GM21825 (cell line): ENCODE data around the gene MDGA2.

Experiments
- ATAC-seq: cut with Tn5 transposase; IDR thresholded peaks from one replicate; pipeline ENCODE4 v1.9.1; 2021; ENCODE audit warnings: mild to moderate bottlenecking, moderate library complexity; ENCODE audit not compliant: unreplicated experiment

Gene MDGA2

DNA sequence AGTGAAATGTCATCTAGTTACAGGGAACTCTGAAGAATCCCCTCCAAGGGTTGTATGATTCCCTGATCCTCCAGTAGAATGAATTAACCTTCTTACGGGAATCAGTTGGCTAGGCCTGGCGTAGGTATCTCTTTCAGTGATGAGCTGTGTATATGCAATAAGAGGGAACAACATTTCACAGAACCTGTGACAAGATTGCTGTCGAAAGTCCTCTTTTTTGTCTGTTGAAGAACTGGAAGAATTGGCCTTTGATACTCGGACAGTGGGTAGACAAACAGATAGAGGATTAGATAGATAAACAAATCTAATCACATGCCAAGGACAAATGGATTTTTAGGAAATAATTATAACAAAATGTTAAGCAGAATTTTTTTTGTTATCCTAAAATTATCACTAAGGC lies 184.6 kb downstream of the MDGA2 start:
- no peak for ATAC-seq

GRCh38 chr14:47490353-47490752 lies 185.1 kb downstream of the MDGA2 start:
- no peak for ATAC-seq

DNA sequence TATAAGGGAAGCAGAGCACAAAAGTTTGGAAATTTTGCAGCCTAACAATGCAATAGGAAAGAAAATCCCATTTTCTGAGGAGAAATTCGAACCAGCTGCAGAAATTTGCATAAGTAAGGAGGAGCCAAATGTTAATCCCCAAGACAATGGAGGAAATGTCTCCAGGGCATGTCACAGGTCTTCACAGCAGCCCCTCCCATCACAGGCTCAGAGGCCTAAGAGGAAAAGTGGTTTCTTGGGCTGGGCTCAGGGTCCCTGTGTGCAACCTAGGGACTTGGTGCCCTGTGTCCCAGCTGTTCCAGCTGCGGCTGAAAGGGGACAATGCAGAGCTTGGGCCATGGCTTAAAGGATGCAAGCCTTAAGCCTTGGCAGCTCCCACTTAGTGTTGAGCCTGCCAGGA lies 190.0 kb downstream of the MDGA2 start:
- ATAC-seq = no peak

- ATAC-seq = no peak
These were observed 192.0 kb downstream of the MDGA2 start for GRCh38 chr14:47483449-47483848.

GRCh38 chr14:47471075-47471474 lies 204.3 kb downstream of the MDGA2 start:
- ATAC-seq = no peak

DNA sequence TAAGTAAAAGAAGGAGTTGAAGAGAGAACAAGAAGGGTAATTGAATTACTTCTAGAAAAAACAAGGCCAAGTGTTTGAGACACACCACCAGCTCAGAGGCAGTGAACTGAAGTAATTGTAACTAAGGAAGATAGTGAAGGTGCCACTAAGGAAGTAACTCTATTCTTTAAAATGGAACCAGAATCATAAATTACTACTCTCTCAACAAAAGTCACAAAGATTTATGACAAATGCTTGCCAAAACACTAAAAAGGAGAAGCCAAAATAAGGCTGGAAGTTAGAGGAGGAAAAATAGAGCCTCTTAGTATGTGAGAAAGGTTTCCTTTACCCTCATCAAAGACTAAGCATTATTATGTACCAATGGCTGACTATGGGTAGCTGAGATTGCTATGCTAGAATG lies 208.5 kb downstream of the MDGA2 start:
- ATAC-seq = no peak

- no peak for ATAC-seq
These were observed 221.4 kb downstream of the MDGA2 start for GRCh38 chr14:47454025-47454424.

- ATAC-seq = no peak
These were observed 228.3 kb downstream of the MDGA2 start for GRCh38 chr14:47447076-47447475.

GRCh38 chr14:47442211-47442610 lies 233.2 kb downstream of the MDGA2 start:
- no peak for ATAC-seq

GRCh38 chr14:47439953-47440352 lies 235.5 kb downstream of the MDGA2 start:
- no peak for ATAC-seq

DNA sequence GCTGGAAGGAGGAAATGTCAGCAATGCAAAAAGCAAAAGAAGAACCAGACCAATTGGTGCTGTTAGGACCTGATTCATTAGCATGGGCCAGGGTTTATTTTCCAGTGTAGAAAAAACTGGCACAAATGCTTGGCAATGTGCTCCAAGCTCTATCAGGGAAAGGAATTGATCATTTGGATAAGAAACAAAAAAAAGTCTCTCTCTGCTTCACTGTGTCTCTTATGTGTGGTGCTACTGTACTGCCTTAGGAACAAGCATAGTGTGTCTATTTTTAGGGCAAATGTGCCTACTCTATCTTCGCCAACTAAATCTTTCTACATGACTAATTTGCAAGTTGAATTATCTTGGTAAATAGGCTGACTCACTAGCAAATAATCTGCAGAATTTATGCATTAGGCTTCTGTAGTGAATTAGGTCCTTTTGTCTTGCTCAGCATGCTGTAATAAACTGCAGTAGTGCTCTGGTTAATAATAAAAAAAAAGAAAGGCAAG lies 236.7 kb downstream of the MDGA2 start:
- ATAC-seq = no peak

DNA sequence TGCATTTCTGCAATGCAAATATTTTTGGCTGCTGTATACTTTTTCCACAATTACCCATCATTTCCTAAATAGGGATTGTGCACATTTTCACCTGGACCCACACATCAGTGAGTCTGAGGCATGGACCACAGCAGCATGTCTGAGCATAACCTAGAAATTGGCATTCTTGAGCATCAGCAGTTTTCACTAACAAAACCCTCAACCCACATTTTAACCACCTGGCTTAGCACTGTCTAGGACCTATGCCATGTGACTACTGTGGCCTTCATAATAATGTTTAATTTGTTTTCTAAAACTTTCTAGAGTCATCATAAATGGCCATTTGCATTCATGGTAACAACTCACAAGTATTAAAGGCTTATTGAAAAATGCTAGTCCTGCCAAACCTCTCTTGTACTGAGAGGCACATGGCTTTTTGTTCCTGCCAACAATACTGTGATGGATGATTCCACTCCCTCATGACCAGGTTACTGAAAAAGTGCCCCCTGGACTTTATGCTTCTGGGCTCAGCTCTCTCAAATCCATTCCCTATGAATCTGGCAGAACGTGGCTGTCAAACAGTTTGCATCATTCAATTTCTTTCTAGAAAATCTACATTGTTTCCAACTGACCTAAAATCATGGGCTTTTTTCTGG lies 240.0 kb downstream of the MDGA2 start:
- ATAC-seq = no peak

- no peak for ATAC-seq
These were observed 247.8 kb downstream of the MDGA2 start for GRCh38 chr14:47427629-47428028.

GRCh38 chr14:47425302-47425701 lies 250.1 kb downstream of the MDGA2 start:
- no peak for ATAC-seq

DNA sequence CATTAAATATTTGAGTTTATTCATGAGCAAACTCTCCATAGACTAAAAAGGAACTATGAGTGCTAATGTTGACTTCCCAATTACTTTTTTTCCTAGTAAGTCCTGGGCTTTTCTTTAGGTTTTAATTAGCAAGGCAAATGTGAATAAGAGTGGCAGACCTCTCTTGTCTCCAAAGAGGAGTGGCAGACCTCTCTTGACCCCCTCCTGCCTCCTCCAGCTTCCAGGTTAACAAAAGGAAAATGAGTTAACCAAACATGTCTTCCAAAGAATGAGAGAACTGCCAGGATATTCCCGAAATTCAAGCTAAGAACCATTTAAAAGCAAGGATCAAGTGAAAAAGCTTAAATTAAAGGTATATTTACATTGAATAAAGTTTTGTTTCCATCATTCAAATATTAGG lies 253.2 kb downstream of the MDGA2 start:
- ATAC-seq = no peak

GRCh38 chr14:47411523-47411922 lies 263.9 kb downstream of the MDGA2 start:
- ATAC-seq = no peak

GRCh38 chr14:47392326-47392725 lies 283.1 kb downstream of the MDGA2 start:
- no peak for ATAC-seq

DNA sequence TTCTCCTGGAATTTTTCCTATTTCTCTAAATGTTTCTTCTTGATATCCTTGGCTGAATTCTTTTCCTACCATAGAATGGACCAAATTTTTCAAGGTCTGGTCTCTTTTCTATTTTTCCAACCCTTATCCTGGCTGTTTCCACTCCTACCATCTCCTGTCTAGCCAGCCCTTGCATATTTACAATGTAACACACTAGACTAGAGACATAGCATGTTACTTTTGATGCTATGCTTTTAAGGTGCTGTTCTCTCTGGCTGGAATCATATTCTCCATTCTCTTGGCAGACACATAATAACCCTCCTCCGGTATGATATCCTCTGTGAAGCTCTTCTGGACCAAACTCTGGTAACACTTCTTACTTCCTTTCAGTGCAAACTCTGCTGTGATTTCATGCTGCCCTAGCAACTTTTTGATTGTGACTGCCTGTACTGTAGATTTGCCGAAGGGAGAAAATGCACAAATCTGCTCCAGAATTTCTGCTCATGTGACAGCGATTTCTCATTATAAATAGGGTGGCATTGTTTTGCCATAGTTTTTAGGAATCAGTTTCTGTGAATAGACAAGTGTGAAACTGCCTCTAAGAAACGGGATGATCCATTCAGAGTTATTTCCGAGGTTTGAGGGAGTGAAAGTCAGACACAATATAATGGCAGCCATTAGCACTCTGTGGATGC lies 284.4 kb downstream of the MDGA2 start:
- no peak for ATAC-seq

DNA sequence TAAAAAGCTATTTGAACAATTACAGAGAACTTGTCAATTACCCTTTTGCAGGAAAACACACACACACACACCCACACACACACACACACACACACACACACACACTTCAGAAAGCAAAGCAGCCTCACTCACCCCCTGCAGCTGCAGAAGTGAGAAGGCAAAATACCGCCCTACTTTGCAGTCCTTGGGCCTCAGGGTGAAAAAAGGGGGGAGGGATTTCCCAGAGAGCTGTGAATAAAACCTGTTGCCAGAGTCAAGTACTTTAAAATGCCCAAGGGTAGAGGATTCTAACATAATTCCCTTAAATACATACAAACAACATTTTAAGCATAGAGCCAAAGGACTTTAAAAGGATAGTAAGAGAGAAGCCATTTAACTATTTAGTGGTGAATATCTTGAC lies 285.9 kb downstream of the MDGA2 start:
- no peak for ATAC-seq

GRCh38 chr14:47366006-47366405 lies 309.4 kb downstream of the MDGA2 start:
- no peak for ATAC-seq

DNA sequence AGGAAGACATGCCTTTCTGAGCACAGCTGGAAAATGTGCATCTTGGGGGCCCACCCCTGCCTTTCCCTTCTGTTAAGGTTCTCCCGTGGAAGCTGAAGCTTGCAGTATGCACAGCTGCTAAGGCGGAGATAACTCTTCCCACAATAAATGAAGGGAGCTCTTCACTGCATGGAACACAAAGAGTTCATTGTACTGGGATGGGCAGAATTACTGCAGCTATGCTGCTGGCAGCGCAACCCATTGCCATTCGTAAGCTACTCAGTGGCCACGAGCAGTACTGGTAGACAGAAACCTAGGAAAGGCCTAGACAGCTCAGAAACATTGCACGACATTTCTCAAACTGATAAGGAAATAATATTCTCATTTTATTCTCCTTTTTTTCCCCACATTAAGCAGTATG lies 310.2 kb downstream of the MDGA2 start:
- ATAC-seq = no peak

- ATAC-seq = no peak
These were observed 322.2 kb downstream of the MDGA2 start for GRCh38 chr14:47353186-47353585.

GRCh38 chr14:47346849-47347248 lies 328.6 kb downstream of the MDGA2 start:
- no peak for ATAC-seq
